ENCODE measurements around the gene LPP.

The LPP gene

GRCh38 chr3:188769831-188770230, 615.9 kb downstream of the LPP start:
- no peak for DNase-seq (ENCODE audit: low read depth in 2 of 2, low spot score in 1 of 2)

GRCh38 chr3:188772886-188773285, 618.9 kb downstream of the LPP start:
- DNase-seq (ENCODE audit: low read depth in 2 of 2, low spot score in 1 of 2): no peak

- no peak for DNase-seq (ENCODE audit: low read depth in 2 of 2, low spot score in 1 of 2)
These were observed 621.5 kb downstream of the LPP start for GRCh38 chr3:188775412-188775811.

GRCh38 chr3:188776447-188776846, 622.5 kb downstream of the LPP start:
- DNase-seq (ENCODE audit: low read depth in 2 of 2, low spot score in 1 of 2): no peak

- no peak for DNase-seq (ENCODE audit: low read depth in 2 of 2, low spot score in 1 of 2)
These were observed 624.3 kb downstream of the LPP start for GRCh38 chr3:188778091-188778852.

GRCh38 chr3:188779281-188779980, 625.5 kb downstream of the LPP start:
- DNase-seq (ENCODE audit: low read depth in 2 of 2, low spot score in 1 of 2): no peak

GRCh38 chr3:188780193-188781147, 626.5 kb downstream of the LPP start:
- no peak for DNase-seq (ENCODE audit: low read depth in 2 of 2, low spot score in 1 of 2)

GRCh38 chr3:188782613-188783124, 628.7 kb downstream of the LPP start:
- no peak for DNase-seq (ENCODE audit: low read depth in 2 of 2, low spot score in 1 of 2)

GRCh38 chr3:188786424-188786823, 632.5 kb downstream of the LPP start:
- no peak for DNase-seq (ENCODE audit: low read depth in 2 of 2, low spot score in 1 of 2)

GRCh38 chr3:188788621-188789081, 634.7 kb downstream of the LPP start:
- peak; percentile 5 to 21 for DNase-seq (ENCODE audit: low read depth in 2 of 2, low spot score in 1 of 2)

- DNase-seq (ENCODE audit: low read depth in 2 of 2, low spot score in 1 of 2): no peak
These were observed 635.3 kb downstream of the LPP start for GRCh38 chr3:188789251-188789650.

- no peak for DNase-seq (ENCODE audit: low read depth in 2 of 2, low spot score in 1 of 2)
These were observed 637.4 kb downstream of the LPP start for GRCh38 chr3:188791311-188791710.

GRCh38 chr3:188792793-188793192, 638.8 kb downstream of the LPP start:
- no peak for DNase-seq (ENCODE audit: low read depth in 2 of 2, low spot score in 1 of 2)

- DNase-seq (ENCODE audit: low read depth in 2 of 2, low spot score in 1 of 2): no peak
These were observed 642.2 kb downstream of the LPP start for GRCh38 chr3:188796122-188796631.

GRCh38 chr3:188797045-188797444, 643.1 kb downstream of the LPP start:
- no peak for DNase-seq (ENCODE audit: low read depth in 2 of 2, low spot score in 1 of 2)

- DNase-seq (ENCODE audit: low read depth in 2 of 2, low spot score in 1 of 2): no peak
These were observed 644.7 kb downstream of the LPP start for GRCh38 chr3:188798556-188799145.

- DNase-seq (ENCODE audit: low read depth in 2 of 2, low spot score in 1 of 2): no peak
These were observed 647.4 kb downstream of the LPP start for GRCh38 chr3:188801393-188801792.

GRCh38 chr3:188802645-188803044, 648.7 kb downstream of the LPP start:
- no peak for DNase-seq (ENCODE audit: low read depth in 2 of 2, low spot score in 1 of 2)

GRCh38 chr3:188807006-188807405, 653.0 kb downstream of the LPP start:
- DNase-seq (ENCODE audit: low read depth in 2 of 2, low spot score in 1 of 2): no peak

- DNase-seq (ENCODE audit: low read depth in 2 of 2, low spot score in 1 of 2): no peak
These were observed 658.2 kb downstream of the LPP start for GRCh38 chr3:188812198-188812597.

- no peak for DNase-seq (ENCODE audit: low read depth in 2 of 2, low spot score in 1 of 2)
These were observed 660.6 kb downstream of the LPP start for GRCh38 chr3:188814581-188814980.

Data from stimulated activated CD8-positive, alpha-beta memory T cell treated with anti-CD3 and anti-CD28 coated beads, Interleukin-4, amount 100 ng/mL, for 1 hour (primary cell).